ENCODE results near the gene CRYBG3. TPM values are rescaled to one million over a fixed set of nuclear protein-coding genes. Genes with fewer than 3 reads are reported as not detected.

Gene CRYBG3
- total and polyA plus RNA-seq, 4 donors = 1.1 to 9.5 (median 2.5) TPM

DNA sequence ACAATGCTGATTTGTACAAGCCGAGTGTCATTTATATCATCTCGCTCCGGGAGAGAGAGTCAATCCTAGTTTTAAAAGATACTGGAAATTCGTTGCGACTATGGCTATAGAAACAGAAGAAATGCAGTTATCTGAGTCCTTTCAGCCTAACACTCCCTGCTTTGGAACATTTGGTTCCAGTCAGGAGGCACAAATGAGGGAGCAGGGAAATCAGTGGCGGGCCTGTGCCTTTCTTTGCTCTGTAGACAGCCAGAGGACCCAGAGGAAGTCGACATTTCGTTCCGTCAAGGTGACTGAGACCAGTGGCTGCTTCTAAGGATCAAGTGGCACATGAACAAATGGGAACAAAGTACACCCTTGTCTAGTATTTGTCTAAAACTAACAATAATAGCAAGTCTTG is 151.2 kb downstream of the CRYBG3 start (continued):
- no peak for TF ChIP-seq RAD21 (IDR thresholded peaks at IDR 0.05)

DNA sequence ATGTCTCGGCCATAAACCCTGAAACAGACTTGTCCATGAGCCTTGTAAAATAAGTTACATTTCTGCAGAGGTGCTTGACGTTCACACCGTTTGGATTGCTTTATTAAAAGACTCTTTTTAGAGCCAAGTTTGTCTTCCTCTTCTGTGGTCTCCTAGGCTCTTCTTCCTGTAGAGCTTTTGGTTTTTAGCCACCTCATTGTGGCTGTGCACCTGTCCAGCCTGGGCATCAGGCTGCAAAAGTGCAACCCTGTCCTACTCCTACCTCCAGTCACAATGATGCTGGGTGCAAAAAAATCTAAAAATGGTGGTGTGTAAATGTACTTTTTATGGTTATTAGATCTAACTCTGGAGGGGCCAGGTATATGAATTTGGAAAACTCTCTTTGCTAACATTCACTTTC is 153.2 kb downstream of the CRYBG3 start:
- Histone ChIP-seq H3K9me3 (ENCODE audit: control insufficient read depth in 4 of 4, low read length in 3 of 4) (no peaks in the 10 kb centered on the region), H3K4me3 (ENCODE audit: low read depth in 1 of 3, low read length in 3 of 3) (no peak overlapping the region), H3K4me1 (ENCODE audit: control insufficient read depth in 4 of 4, insufficient read depth in 4 of 4, low read length in 3 of 4) (peaks cover 0 to 14% (median 4%) of the 10 kb centered on the region in 4 donors), H3K27me3 (ENCODE audit: control insufficient read depth in 4 of 4, insufficient read depth in 4 of 4, low read length in 3 of 4) (no peaks in the 10 kb centered on the region), H3K9ac (ENCODE audit: low read depth in 1 of 2, low read length in 2 of 2) (no peak overlapping the region), H3K27ac (ENCODE audit: low read depth in 1 of 2, low read length in 2 of 2) (no peak overlapping the region), H3K36me3 (ENCODE audit: control insufficient read depth in 4 of 4, insufficient read depth in 3 of 4, low read depth in 1 of 4, low read length in 3 of 4) (no peaks in the 10 kb centered on the region)
- WGBS = 85% methylated on average over 3 of the region's 3 CpGs
- TF ChIP-seq YY1 (IDR thresholded peaks at IDR 0.05) = no peak
- no peak for TF ChIP-seq JUND (IDR thresholded peaks at IDR 0.05)
- TF ChIP-seq GABPA (IDR thresholded peaks at IDR 0.05 in 1 of 2, conservative IDR thresholded peaks at IDR 0.05 in 1 of 2) = no peak
- TF ChIP-seq FOXA2 (IDR thresholded peaks at IDR 0.05) = no peak
- TF ChIP-seq, protein P1, sequence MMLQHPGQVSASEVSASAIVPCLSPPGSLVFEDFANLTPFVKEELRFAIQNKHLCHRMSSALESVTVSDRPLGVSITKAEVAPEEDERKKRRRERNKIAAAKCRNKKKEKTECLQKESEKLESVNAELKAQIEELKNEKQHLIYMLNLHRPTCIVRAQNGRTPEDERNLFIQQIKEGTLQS (IDR thresholded peaks at IDR 0.05) = no peak
- TF ChIP-seq HNF4A (conservative IDR thresholded peaks at IDR 0.05) = no peak
- no peak for DNase-seq (ENCODE audit: low spot score)

- no peaks in the 10 kb centered on the region for H3K27me3 ChIP-seq (ENCODE audit: control insufficient read depth in 4 of 4, insufficient read depth in 4 of 4, low read length in 3 of 4)
- no peak for DNase-seq (ENCODE audit: low spot score)
- no peaks in the 10 kb centered on the region for H3K9me3 ChIP-seq (ENCODE audit: control insufficient read depth in 4 of 4, low read length in 3 of 4)
- no peak overlapping the region for H3K4me3 ChIP-seq (ENCODE audit: low read depth in 1 of 3, low read length in 3 of 3)
- 84% methylated on average over 1 of the region's 1 CpG for WGBS
- no peak overlapping the region for H3K27ac ChIP-seq (ENCODE audit: low read depth in 1 of 2, low read length in 2 of 2)
- TF ChIP-seq HNF4A (conservative IDR thresholded peaks at IDR 0.05) (no peak), GABPA (IDR thresholded peaks at IDR 0.05 in 1 of 2, conservative IDR thresholded peaks at IDR 0.05 in 1 of 2) (no peak), FOXA1 (IDR thresholded peaks at IDR 0.05) (no peak), YY1 (IDR thresholded peaks at IDR 0.05) (no peak), TAF1 (conservative IDR thresholded peaks at IDR 0.05) (no peak), RXRA (IDR thresholded peaks at IDR 0.05) (no peak)
- H3K9ac ChIP-seq (ENCODE audit: low read depth in 1 of 2, low read length in 2 of 2) = no peak overlapping the region
- no peaks in the 10 kb centered on the region for H3K36me3 ChIP-seq (ENCODE audit: control insufficient read depth in 4 of 4, insufficient read depth in 3 of 4, low read depth in 1 of 4, low read length in 3 of 4)
- peaks cover 0 to 9% (median 4%) of the 10 kb centered on the region in 4 donors for H3K4me1 ChIP-seq (ENCODE audit: control insufficient read depth in 4 of 4, insufficient read depth in 4 of 4, low read length in 3 of 4)
These were observed 153.7 kb downstream of the CRYBG3 start for GRCh38 chr3:97975466-97975865.

GRCh38 chr3:97979610-97980009 is 157.8 kb downstream of the CRYBG3 start:
- TF ChIP-seq, protein P2, sequence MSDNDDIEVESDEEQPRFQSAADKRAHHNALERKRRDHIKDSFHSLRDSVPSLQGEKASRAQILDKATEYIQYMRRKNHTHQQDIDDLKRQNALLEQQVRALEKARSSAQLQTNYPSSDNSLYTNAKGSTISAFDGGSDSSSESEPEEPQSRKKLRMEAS (IDR thresholded peaks at IDR 0.05) = no peak
- TF ChIP-seq SP1 (IDR thresholded peaks at IDR 0.05) (no peak), FOXA1 (IDR thresholded peaks at IDR 0.05) (no peak), HNF4G (IDR thresholded peaks at IDR 0.05) (no peak), JUND (IDR thresholded peaks at IDR 0.05) (no peak), TAF1 (conservative IDR thresholded peaks at IDR 0.05) (no peak), FOXA2 (IDR thresholded peaks at IDR 0.05) (no peak), RXRA (IDR thresholded peaks at IDR 0.05) (no peak), HNF4A (conservative IDR thresholded peaks at IDR 0.05) (no peak)
- TF ChIP-seq, protein P3, sequence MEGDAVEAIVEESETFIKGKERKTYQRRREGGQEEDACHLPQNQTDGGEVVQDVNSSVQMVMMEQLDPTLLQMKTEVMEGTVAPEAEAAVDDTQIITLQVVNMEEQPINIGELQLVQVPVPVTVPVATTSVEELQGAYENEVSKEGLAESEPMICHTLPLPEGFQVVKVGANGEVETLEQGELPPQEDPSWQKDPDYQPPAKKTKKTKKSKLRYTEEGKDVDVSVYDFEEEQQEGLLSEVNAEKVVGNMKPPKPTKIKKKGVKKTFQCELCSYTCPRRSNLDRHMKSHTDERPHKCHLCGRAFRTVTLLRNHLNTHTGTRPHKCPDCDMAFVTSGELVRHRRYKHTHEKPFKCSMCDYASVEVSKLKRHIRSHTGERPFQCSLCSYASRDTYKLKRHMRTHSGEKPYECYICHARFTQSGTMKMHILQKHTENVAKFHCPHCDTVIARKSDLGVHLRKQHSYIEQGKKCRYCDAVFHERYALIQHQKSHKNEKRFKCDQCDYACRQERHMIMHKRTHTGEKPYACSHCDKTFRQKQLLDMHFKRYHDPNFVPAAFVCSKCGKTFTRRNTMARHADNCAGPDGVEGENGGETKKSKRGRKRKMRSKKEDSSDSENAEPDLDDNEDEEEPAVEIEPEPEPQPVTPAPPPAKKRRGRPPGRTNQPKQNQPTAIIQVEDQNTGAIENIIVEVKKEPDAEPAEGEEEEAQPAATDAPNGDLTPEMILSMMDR (IDR thresholded peaks at IDR 0.05; ENCODE audit: low read depth, low read length, missing input control) = no peak
- TF ChIP-seq, protein P1 (IDR thresholded peaks at IDR 0.05) = no peak
- TF ChIP-seq, protein P4, sequence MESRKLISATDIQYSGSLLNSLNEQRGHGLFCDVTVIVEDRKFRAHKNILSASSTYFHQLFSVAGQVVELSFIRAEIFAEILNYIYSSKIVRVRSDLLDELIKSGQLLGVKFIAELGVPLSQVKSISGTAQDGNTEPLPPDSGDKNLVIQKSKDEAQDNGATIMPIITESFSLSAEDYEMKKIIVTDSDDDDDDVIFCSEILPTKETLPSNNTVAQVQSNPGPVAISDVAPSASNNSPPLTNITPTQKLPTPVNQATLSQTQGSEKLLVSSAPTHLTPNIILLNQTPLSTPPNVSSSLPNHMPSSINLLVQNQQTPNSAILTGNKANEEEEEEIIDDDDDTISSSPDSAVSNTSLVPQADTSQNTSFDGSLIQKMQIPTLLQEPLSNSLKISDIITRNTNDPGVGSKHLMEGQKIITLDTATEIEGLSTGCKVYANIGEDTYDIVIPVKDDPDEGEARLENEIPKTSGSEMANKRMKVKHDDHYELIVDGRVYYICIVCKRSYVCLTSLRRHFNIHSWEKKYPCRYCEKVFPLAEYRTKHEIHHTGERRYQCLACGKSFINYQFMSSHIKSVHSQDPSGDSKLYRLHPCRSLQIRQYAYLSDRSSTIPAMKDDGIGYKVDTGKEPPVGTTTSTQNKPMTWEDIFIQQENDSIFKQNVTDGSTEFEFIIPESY (IDR thresholded peaks at IDR 0.05) = no peak
- Histone ChIP-seq H3K9me3 (ENCODE audit: control insufficient read depth in 4 of 4, low read length in 3 of 4) (no peaks in the 10 kb centered on the region), H3K4me3 (ENCODE audit: low read depth in 1 of 3, low read length in 3 of 3) (no peak overlapping the region), H3K4me1 (ENCODE audit: control insufficient read depth in 4 of 4, insufficient read depth in 4 of 4, low read length in 3 of 4) (peaks cover 0 to 6% (median 0%) of the 10 kb centered on the region in 4 donors), H3K36me3 (ENCODE audit: control insufficient read depth in 4 of 4, insufficient read depth in 3 of 4, low read depth in 1 of 4, low read length in 3 of 4) (no peaks in the 10 kb centered on the region), H3K9ac (ENCODE audit: low read depth in 1 of 2, low read length in 2 of 2) (no peak overlapping the region), H3K27ac (ENCODE audit: low read depth in 1 of 2, low read length in 2 of 2) (no peak overlapping the region), H3K27me3 (ENCODE audit: control insufficient read depth in 4 of 4, insufficient read depth in 4 of 4, low read length in 3 of 4) (no peaks in the 10 kb centered on the region)
- no peak for DNase-seq (ENCODE audit: low spot score)
- 94% methylated on average over 3 of the region's 3 CpGs for WGBS
